ENCODE results near the gene PDE4B. TPM values are rescaled to one million over a fixed set of nuclear protein-coding genes. Genes with fewer than 3 reads are reported as not detected.

PDE4B gene
- total RNA-seq, 4 donors from 2014 or later: 5.5 to 13.6 (median 9.3) TPM

DNA sequence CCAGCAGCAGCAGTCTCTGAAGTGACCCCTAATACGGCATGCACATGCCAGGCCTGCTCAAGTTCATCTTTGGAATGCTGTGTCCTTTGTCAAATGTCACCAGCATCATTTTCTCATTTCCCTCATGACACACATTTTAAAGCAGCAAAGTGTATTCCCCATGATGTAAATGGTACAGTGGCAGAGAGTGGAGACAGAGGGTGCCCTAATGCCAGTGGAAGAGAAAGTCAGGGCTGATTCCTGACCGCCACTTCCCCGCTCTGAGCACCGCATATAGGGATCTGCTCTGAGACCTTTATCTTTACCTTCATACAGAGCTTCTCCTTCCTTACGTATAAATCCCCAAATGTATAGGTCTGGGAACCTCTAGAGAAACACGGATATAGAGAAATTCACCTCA, 518.9 kb downstream of the PDE4B start:
- no peak overlapping the region for H3K4me3 ChIP-seq (ENCODE audit: low read depth, poor library complexity, severe bottlenecking)
- no peak for DNase-seq (ENCODE audit: low spot score in 2 of 2)
- TF ChIP-seq, protein P1, sequence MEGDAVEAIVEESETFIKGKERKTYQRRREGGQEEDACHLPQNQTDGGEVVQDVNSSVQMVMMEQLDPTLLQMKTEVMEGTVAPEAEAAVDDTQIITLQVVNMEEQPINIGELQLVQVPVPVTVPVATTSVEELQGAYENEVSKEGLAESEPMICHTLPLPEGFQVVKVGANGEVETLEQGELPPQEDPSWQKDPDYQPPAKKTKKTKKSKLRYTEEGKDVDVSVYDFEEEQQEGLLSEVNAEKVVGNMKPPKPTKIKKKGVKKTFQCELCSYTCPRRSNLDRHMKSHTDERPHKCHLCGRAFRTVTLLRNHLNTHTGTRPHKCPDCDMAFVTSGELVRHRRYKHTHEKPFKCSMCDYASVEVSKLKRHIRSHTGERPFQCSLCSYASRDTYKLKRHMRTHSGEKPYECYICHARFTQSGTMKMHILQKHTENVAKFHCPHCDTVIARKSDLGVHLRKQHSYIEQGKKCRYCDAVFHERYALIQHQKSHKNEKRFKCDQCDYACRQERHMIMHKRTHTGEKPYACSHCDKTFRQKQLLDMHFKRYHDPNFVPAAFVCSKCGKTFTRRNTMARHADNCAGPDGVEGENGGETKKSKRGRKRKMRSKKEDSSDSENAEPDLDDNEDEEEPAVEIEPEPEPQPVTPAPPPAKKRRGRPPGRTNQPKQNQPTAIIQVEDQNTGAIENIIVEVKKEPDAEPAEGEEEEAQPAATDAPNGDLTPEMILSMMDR (IDR thresholded peaks at IDR 0.05): no peak
- TF ChIP-seq POLR2A (IDR thresholded peaks at IDR 0.05): no peak
- 95 to 96% methylated on average over 6 of the region's 6 CpGs for WGBS, 2 donors
- intact Hi-C loops (cut with DNase I; ENCODE audit: low total_unique reads): no loop called here

- no peak overlapping the region for H3K4me3 ChIP-seq (ENCODE audit: low read depth, poor library complexity, severe bottlenecking)
- no peak for TF ChIP-seq POLR2A (IDR thresholded peaks at IDR 0.05)
- TF ChIP-seq, protein P1 (IDR thresholded peaks at IDR 0.05): no peak
- WGBS, 2 donors: 61 to 74% methylated on average over 4 of the region's 4 CpGs
- intact Hi-C loops (cut with DNase I; ENCODE audit: low total_unique reads): no loop called here
- no peak for DNase-seq (ENCODE audit: low spot score in 2 of 2)
These were observed 519.7 kb downstream of the PDE4B start for GRCh38 chr1:66312271-66312990.

DNA sequence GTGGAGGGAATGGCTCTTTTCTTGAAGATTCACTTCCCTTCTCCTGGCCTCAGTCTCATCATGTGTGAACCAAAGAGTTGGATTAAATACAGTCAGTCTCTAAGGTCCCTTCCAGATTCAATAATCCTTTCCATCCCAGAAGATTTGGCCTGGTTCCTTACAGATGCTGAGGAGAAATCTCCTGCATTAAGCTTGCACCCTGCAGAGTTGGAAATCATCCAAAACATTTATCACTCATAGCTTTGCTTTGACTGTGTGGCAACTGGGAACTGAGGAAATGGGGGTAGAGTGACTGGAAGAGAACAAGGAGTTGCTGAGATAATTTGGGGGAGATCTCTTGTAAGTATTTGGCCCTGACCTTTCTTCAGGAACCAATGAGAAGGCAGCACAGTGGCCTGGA, 520.7 kb downstream of the PDE4B start:
- no peak overlapping the region for H3K4me3 ChIP-seq (ENCODE audit: low read depth, poor library complexity, severe bottlenecking)
- intact Hi-C loops (cut with DNase I; ENCODE audit: low total_unique reads): no loop called here
- TF ChIP-seq, protein P1 (IDR thresholded peaks at IDR 0.05): no peak
- no peak for TF ChIP-seq POLR2A (IDR thresholded peaks at IDR 0.05)
- no peak for DNase-seq (ENCODE audit: low spot score in 2 of 2)

DNA sequence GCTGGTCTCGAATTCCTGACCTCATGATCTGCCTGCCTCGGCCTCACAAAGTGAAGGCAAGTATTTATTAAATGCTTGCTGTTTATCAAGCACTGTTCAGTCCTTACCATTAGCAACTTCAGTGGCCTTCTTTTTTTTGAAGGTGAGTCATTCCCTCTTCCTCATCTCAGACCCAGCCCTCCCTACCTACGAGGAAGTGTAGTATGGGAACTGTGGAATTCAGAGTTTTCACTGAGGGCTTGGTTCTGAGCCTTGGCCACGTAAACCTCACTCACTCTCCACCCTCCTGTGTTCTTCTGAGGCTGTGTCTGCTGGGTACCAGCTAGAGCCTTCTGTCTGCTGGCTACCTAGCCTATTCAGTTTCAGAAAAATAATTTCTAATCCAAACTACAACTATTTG, 523.0 kb downstream of the PDE4B start:
- H3K4me3 ChIP-seq (ENCODE audit: low read depth, poor library complexity, severe bottlenecking): no peak overlapping the region
- TF ChIP-seq, protein P1 (IDR thresholded peaks at IDR 0.05): no peak
- TF ChIP-seq POLR2A (IDR thresholded peaks at IDR 0.05): no peak
- WGBS, 2 donors: 58 to 67% methylated on average over 4 of the region's 4 CpGs
- intact Hi-C loops (cut with DNase I; ENCODE audit: low total_unique reads): no loop called here
- DNase-seq (ENCODE audit: low spot score in 2 of 2): no peak

DNA sequence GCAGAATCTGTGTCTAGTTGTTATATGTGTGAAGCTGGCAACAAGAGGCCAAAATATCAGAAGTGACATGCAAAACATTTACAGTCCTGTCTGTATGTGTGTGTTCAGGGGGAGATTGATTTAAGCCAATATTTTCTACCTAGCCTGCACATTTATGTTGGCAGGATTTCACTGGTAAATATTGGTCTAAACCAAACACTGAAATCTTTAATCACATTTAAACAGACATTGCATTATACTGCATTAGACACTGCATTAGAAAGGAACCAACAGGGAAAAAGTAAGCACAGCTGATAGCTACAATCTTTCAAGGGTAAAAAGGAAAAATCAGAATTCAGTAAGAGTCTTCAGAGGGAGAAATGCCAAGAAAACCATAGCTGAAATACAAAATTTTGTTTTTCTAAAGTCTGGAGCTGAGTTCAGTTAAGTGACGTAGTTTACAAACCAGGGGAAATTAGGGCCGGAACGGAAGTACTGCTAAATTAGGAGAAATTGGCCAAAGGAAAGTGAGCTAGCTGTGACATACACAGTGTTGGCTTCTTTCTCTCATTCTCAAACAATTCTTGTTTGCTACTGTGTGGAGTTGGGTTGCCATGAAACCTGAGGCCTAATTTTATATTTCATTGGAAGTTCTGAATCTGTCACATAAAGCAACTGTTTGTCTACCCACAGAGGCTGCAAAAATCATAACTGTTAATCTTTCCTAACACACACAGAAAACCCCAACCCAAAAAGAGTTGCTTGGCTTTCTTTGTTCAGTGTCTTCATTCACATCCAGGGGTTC, 524.0 kb downstream of the PDE4B start:
- H3K4me3 ChIP-seq (ENCODE audit: low read depth, poor library complexity, severe bottlenecking): no peak overlapping the region
- TF ChIP-seq POLR2A (IDR thresholded peaks at IDR 0.05): no peak
- TF ChIP-seq, protein P1 (IDR thresholded peaks at IDR 0.05): no peak
- WGBS, 2 donors: 37 to 45% methylated on average over 3 of the region's 3 CpGs
- no peak for DNase-seq (ENCODE audit: low spot score in 2 of 2)
- intact Hi-C loops (cut with DNase I; ENCODE audit: low total_unique reads): no loop called here

Measured in lower leg skin (tissue), 4 donors.